DMS79 treated with DMSO at 0.1 percent for 48 hours (cell line): ENCODE results near the gene TRPM2.
"Not testable (repeated sequence)": the region's sequence is repeated elsewhere in the genome, so short reads cannot be mapped to it uniquely, and the experiment has no call there.

Experiments
- DNase-seq: peaks from one replicate; lab custom pipeline; 2025; lab: John Stamatoyannopoulos, UW

Gene TRPM2

DNA sequence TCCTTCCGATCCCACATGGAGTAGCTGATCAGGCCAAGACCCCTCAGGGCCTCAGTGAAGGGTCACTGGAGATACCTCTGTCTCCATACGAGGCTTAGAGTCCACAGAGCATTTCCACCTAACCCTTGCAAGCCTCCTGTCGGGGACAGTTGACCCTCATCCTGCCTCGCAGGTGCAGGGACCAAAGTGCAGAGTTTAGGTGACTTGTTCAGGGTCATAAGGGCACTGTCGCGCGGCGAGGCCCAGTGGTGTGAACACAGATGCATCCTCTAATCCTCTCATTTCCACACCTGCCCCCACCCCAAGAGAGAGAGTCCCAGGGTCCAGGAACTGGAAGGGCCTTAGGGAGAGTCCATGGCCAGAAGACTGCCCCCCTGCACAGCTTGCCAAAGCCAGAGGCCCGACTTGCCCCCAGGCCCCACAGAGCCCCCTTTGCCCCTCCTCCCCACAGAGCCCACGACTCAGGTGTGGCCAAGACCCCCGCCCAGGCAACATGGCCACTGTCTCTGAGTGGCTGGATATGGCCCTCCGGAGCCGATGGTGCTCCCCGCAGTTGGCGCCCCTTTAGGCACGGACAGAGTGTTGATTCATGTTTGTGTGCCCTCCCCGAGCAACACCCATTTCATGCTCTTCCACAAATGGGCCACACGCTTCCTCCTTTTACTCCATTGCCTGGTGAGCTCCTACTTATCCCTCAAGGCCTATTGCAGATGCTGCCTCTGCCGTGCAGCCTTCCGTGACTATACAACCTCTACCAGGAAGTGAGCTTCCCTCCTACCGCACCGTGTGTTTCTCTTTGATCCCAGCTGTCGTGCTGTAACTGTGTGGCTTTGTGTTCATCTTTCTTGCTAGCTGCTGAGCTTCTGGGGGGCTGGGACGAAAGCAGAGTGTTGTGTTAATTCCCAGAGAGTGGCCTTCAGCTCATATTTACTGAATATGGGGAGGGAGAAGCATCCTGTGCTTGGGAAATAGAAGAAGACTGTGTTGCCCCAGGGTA is 1.7 kb downstream of the TRPM2 start:
- no peak for DNase-seq

DNA sequence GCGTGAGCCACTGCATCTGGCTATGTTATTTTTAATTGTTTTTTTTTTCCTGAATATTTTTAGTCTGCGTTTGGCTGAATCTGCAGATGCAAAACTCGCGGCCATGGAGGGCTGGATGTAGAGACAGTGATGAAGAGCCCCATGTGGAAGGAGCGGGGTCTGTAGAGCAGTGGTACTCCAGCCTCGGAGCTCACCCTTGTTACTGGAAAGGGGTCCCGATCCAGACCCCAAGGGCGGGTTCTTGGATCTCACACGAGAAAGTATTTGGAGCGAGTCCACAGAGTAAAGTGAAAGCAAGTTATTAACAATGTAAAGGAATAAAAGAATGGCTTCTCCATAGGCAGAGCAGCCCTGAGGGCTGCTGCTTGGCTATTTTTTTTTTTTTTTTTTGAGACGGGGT is 2.7 kb downstream of the TRPM2 start:
- DNase-seq = no peak

DNA sequence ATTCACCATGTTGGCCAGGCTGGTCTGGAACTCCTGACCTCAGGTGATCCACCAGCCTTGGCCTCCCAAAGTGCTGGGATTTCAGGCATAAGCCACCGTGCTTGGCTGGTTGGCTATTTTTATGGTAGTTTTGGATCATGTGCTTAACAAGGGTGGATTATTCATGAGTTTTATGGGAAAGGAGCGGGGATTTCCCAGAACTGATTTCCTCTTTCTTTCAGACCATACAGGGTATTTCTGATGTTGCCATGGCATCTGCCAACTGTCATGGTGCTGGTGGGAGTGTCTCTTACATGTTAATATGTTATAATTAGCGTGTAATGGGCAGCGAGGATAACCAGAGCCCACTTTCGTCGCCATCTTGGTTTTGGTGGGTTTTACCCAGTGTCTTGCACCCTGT is 3.2 kb downstream of the TRPM2 start:
- DNase-seq = no peak

DNA sequence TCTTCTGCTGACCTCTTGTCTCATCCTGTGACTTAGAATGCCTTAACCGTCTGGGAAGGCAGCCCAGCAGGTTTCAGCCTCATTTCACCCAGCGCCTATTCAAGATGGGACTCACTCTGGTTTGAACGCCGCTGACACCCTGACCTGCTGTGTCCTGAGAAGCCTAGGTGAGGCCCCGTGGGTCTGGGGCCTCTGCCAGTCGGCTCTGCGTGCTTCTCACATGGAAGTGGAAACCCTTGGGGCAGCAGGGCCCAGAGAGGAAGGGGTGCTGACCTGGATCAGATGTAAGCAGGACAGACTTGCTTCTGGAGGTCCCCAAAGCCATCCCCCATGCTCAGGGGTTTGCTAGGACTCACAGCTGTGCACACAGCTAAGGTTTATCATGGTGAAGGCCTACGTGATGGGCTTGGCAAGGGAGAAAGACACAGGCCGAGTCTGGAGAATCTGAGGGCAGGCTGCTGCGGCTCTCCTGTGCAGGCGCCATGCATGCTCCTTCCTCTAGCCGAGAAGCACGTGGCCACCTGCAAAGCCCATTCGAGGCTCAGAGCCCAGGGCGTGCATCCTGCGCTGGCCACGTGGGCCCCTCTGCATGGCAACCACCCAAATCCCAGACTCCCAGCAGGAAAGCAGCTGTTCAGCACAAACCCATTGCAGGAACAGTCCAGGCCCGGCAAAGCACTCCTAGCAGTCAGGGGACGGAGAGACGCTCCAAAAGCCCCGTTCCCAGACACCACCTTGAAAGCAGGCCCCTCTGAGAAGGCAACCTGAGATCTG is 3.8 kb downstream of the TRPM2 start:
- DNase-seq = no peak

DNA sequence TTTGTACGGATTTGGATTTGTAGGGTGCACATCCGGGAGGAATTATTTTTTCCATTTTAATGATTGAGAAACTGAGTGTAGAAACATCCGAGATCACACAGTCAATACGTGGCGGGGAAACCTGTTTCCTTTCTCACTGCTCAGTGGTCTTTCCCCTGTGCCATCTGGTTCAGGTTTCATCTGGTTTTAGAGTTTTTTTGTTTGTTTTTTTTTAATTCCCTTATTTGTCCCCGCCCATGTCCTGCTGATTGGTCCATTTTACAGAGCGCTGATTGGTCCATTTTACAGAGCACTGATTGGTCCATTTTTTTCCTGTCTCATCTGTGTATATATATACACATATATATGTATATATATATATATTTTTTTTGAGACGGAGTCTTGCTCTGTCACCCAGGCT is 6.0 kb downstream of the TRPM2 start:
- DNase-seq = no peak

DNA sequence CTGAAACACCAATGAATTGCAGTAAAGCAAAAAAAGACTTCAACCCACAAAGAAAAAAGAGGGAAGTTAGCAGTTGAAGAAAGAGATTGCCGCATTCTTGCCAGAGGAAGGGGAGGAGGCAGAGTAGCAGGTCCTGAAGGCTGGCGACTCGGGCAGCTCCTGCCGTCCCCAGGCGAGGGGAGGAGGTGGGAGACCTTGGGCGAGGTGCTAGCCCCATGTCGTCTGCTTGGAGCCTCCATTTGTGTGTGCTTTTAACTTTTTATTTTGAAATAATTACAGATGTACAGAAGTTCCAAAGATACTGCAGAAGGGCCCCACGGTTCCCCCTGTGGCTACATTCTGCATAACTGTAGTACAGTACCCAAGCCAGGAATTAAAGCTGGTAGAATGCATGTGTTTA is 6.7 kb downstream of the TRPM2 start:
- DNase-seq = no peak

DNA sequence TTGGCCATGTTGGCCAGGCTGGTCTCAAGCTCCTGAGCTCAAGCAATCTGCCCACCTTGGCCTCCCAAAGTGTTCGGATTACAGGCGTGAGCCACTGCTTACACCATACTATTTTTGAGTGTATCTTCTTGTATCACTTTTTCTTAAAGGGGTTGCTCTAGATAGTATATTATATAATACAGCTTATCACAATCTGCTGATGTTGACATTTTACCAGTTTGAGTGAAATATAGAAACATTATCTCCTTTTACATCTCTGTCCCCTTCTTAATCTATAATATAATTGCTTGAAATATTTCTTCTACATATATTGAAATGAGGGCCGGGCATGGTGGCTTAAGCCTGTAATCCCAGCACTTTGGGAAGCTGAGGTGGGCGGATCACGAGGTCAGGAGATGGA is 8.5 kb downstream of the TRPM2 start:
- not testable (repeated sequence) for DNase-seq

DNA sequence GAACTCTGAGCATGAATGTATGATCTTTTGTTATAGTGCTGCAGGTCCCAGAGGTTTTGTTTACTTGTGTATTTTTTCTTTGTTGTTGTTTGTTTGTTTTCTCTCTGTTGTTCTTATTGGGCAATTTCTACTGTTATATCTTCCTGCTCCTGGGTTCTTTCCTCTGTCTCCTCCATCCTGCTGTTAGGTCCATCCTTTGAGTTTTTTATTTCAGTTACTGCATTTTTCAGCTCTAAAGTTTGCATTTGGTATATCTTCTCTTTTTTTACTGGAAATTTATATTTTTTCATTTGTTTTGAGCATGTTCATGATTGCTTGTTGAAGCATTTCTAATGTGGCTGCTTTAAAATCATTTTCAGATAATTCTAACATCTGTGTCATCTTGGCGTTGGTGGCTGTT is 9.9 kb downstream of the TRPM2 start:
- DNase-seq = no peak

DNA sequence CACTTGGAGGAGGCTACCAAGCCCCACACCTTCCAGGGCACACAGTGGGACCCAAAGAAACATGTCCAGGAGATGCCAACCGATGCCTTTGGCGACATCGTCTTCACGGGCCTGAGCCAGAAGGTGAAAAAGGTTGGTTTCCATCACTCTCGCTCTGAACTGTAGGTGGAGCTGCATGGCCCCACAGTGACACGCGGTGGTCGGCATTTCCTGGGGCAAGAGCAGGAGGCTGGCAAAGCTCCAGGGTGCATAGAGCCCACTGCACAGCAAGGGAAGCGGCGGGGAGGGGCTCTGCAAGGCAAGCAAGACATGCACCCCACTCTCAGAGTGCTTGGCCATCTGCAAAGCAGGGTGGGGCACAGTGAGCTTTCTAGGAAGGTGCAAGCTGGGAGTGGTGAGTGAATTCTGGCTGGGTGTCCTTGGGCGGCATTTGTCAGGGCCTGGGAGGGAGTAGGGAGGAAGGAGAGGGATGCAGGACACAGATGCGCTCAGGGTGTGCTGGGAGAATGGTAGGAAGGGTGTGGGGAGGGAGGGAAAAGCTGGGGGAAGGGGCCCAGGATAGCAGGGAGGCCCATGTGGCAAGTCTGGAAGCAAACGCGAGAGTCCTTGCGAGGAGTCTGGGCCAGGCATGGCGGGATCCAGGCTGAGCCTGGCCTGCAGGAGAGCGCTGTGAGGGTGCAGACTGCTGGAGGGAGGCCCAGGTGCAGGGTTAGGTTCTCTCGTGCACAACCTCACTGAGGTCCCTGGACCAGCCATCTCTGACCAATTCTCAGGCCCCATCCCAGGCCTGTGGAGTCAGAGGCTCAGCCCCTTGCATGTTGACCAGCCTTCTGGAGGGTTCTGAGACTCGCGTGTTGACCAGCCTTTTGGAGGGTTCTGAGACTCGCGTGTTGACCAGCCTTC is 11.0 kb downstream of the TRPM2 start:
- DNase-seq = no peak

DNA sequence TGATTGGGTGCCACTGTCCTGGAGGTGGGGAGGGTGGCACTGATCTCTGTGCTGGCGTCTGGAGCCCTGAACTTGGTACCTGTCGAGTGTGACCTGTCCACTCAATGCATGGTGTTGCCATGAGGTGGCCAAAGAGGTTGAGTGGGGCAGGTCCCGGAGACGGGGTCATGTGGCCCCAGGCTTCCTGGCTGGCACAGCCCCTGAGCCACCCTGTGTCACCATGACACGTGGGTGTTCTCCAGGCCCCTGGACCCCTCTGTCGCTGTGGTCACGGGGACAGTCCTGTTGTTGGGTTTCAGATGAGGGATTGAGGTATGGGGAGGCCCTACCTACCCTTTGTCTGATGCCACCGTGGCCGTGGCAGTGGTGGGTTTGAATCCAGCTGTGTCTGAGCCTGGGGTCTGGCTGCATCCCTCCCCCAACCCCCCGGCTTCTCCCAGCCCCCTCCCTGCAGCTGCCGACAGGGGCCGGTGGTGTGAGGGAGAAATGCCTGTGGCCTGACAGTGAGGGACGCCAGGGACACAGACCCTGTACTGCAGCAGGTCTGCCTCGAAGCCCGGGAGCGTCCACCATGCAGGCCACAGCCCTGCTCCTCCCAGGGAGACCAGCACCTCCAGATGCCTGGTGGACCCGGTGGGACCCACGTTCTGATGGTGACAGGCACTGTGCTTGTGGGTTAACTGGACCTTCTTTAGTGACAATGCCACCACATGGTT is 12.0 kb downstream of the TRPM2 start:
- no peak for DNase-seq

DNA sequence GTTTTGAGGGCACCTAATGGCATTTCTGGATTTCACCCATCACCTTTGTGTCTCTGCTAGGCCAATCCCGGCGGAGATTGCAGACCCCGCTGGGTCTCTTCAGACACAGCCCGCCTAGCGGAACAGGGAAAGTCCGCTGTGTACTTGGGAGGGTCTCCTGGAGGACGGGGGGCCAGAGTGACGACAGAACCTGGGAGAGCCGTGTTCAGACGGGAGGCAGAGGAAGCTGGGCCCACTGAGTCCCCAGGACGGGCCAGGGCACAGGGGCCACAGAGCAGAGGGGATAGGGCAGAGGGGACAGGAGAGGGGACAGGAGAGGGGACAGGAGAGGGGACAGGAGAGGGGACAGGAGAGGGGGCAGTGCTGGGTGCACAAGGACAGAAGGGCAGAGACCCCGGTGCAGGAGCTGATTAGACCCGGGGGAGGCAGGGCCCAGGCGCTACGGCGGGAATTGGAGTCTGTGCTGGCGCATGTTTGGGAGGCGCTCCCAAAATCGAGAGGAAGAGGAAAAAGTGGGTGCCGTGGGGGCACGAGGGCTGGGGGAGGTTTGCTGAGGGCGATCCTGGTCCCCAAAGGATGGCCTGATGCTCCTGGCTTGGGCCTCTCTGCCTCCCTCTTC is 12.7 kb downstream of the TRPM2 start:
- DNase-seq = no peak

DNA sequence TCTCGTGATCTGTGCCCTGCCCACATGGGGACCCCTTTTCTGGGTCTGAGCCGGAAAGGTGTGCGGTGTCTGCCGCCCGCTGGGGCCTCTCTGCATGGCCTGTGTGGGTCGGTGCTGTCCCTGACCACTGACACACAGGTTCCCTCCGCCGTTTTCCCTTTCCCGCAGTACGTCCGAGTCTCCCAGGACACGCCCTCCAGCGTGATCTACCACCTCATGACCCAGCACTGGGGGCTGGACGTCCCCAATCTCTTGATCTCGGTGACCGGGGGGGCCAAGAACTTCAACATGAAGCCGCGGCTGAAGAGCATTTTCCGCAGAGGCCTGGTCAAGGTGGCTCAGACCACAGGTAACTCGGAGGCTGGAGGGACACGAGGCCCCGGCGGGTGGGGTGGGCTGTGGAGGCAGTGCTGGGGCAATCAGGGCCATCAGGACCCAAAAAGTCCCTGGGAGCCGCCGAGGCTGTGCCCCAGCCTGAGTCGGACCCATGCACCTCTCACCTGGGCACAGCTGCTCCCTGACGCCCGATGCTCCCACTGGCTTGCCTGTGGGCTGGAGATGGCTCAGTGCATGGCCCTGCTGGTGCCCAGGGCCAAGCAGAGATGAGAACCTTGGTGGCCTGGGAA is 13.3 kb downstream of the TRPM2 start:
- DNase-seq = no peak

DNA sequence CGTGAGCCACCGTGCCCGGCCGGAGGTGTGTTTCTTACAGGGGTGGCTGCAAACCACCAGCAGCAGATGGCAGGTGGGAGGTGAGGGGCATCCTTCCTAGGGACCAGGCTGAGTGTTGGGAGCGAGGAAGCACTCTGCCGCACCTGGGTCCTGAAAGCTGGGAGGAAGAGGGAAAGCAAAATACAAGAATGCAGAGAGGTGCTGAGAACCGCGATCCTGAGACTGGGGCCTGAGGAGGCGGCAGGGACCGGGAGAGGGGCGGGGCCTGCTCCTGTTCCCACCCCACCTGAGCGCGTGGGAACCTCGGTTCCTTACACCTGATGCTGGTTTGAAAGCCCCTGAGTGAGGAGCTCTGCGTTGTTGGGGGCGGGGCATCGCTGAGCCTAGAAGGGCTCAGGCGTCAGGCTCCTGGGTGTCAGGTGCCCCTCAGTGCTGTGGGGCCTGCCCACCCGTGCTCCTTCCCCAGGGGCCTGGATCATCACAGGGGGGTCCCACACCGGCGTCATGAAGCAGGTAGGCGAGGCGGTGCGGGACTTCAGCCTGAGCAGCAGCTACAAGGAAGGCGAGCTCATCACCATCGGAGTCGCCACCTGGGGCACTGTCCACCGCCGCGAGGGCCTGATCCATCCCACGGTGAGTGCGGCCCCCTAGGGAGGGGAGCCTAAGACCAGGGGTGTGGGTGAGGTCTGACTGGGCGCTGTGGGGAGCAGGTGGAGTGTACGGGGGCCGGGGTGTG is 15.5 kb downstream of the TRPM2 start:
- DNase-seq = no peak

DNA sequence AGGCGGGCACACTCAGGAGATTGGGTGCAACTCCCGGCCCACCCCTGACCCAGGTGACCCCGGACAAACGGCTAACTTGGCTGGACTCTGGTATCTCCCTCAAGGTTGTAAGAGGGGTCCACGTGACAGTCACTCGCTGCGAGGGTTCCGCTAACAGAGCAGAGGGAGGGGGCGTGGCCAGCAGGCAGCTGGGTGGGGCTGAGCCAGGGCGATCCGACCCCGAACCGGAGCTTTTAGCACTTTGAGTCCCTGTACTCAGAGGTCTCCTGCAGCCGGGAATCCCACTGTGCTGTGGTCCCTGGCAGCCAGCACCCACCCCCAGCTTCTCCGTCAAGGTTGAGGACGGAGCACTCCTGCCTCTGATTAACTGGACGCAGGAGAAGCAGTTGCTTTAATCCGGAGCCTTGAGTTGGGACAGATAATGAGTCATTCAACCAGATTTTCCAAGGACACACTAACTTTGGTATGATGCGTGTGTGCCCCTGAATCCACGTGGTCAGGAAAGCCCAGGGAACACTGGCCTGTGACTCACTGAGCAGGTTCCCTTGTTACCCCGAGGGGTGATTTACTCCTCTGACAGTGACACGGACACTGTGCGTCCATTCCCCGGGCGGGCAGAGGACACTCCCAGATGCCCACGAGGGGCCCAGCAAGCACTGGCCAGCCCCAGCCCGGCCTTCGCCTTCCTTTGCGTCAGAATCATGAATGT is 16.8 kb downstream of the TRPM2 start:
- peak; percentile 11 for DNase-seq

DNA sequence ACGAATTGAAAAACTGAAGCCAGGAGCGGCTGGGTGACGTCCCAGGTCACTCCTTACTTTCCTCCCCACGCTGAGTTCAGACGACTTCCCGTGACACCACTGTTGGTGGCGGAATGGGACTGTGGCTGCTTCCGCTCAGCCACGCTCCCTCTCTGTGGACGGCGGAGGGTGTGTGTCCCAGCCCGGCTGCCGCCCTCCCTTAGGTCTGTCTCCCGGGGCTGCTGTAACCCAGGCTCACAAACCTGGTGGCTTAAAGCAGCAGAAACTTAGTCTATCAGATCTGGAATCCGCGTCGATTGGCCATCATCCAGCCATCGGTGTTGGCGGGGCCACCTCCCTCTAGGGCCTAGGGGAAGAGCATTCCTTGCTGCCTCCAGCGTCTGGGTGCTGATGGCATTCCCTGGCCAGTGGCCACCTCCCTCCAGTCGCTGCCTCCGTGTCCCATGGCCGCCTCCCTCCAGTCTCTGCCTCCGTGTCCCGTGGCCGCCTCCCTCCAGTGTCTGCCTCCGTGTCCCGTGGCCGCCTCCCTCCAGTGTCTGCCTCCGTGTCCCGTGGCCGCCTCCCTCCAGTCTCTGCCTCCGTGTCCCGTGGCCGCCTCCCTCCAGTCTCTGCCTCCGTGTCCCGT is 17.5 kb downstream of the TRPM2 start:
- no peak for DNase-seq

DNA sequence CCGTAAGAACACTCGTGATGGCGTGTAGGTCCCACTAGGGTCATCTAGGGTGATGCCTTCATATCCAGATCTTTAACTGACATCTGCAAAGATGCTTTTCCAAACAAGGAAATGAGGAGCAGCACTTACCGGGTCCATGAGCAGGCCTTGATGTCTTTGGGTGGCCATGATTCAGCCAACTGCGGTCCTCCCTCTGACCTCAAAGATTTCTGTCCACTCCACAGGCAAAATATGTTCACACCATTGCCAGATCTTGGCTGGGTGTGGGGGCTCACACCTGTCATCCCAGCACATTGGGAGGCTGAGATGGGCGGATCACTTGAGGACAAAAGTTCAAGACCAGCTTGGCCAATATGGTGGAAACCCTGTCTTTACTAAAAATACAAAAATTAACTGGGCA is 18.2 kb downstream of the TRPM2 start:
- no peak for DNase-seq

DNA sequence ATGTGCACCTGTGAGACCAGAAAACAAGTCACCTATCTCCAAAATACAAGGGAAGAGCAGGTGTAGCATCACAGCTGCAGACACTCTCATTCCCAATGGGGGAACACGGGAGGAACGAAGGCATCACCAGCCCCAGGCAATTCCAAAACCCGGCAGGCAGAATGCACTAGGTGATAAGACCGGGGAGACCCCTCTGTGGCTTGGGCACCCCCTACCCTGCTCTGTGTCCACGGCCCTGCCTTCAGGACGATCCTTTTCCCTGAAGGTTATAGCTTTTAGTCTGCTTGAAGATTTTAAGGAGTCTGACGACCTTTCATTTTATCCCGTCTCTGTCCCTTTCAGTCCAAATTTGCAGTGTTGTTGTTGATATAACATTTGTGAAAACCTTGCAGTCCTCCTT is 19.2 kb downstream of the TRPM2 start:
- DNase-seq = no peak

DNA sequence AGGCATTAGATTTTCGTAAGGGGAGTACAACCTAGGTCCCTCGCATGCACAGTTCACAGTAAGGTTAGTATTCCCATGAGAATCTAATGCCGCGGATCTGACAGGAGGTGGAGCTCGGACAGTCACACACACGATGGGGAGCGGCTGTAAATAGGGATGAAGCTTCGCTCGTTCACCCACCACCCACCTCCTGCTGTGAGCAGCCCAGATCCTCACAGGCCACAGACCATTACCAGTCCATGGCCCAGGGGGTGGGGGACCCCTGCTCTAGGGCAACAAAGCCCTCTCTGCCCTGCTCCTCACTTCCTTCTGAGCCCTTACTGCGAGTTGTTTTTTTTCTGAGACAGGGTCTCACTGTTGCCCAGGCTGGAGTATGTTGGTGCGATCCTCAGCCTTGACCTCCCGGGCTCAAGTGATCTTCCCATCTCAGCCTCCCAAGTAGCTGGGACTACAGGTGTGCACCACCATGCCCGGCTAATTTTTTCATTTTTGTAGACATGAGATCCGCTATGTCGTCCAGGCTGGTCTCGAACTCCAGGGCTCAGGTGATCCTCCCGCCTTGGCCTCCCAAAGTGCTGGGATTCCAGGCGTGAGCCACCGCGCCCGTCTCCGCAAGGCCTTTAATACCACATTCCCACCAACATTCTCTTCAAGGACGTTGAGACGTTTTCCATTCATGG is 21.3 kb downstream of the TRPM2 start:
- DNase-seq = no peak
